K562 (cell line): Measurements from ENCODE around the gene WDR35. TPM values are rescaled to one million over a fixed set of nuclear protein-coding genes. Genes with fewer than 3 reads are reported as not detected.

Source experiments
- CTCF ChIP-seq, 3 experiments: IDR thresholded peaks in 2 of 3; conservative IDR thresholded peaks in 1 of 3; 2 replicates each; pipeline ENCODE4 v1.5.1; 2011 to 2012; ENCODE audit warnings: low read length in 3 of 3, mild to moderate bottlenecking in 3 of 3, control low read depth in 2 of 3, improper control_type of control experiment in 1 of 3, inconsistent platforms in 1 of 3, low read depth in 1 of 3, mixed read lengths in 1 of 3, moderate library complexity in 1 of 3; ENCODE audit not compliant: insufficient read depth in 2 of 3
- NR3C1 ChIP-seq: sonication (generic); formaldehyde crosslinking; IDR thresholded peaks from 2 replicates; pipeline ENCODE4 v1.8.1; 2022; ENCODE audit warnings: missing genetic modification reagents
- RAD51 ChIP-seq: fragments of 450-650 bp; IDR thresholded peaks from 2 replicates; pipeline ENCODE4 v1.7.1; 2016; ENCODE audit warnings: low read depth, mild to moderate bottlenecking, borderline replicate concordance
- SIN3A ChIP-seq, 2 experiments: fragments of 150-350 bp in 1 of 2; IDR thresholded peaks; 2 replicates each; pipeline ENCODE4 v1.6.1; 2011 to 2016; ENCODE audit warnings: borderline replicate concordance in 2 of 2, low read depth in 2 of 2, low read length in 2 of 2, mild to moderate bottlenecking in 2 of 2, moderate library complexity in 2 of 2; ENCODE audit not compliant: control insufficient read depth in 1 of 2
- ZNF239 ChIP-seq: fragments of 250-450 bp; sonication (Bioruptor Pico); IDR thresholded peaks from 2 replicates; pipeline ENCODE4 v1.4.0; 2020; ENCODE audit warnings: mild to moderate bottlenecking
- polyA plus RNA-seq, 8 experiments: library from polyadenylated mRNA; depleted of rRNA in 4 of 8; stranded (reverse) in 5 of 8; unstranded in 3 of 8; fragments of >200 nt; fragmentation: Nextera tagmentation in 2 of 8; fragmentation: Illumina TruSeq in 1 of 8; extraction: Ambion mirVana in 2 of 8; extraction: Trizol in 1 of 8; gene quantifications; 2 replicates each; pipeline versions ENCODE4 v1.2.1 to v1.2.3, GENCODE V29; 2011 to 2014; ENCODE audit warnings: inconsistent platforms in 1 of 8, missing spikeins in 1 of 8
- total RNA-seq, 7 experiments: library from RNA; depleted of rRNA in 6 of 7; stranded (reverse); fragments of >200 nt in 6 of 7; fragmentation: Illumina TruSeq in 2 of 7; extraction: Trizol in 2 of 7; gene quantifications; 2 replicates each; pipeline versions ENCODE4 v1.2.1 to v1.2.3, GENCODE V29; 2011 to 2021; ENCODE audit warnings: low replicate concordance in 1 of 7
- TF ChIP-seq, protein P1 (sequence below): fragments of 450-650 bp; IDR thresholded peaks from one replicate; pipeline ENCODE4 v1.6.1; 2018; ENCODE audit warnings: mild to moderate bottlenecking, moderate library complexity; ENCODE audit not compliant: partially characterized antibody
- TF ChIP-seq, protein P2 (sequence below): sonication (generic); formaldehyde crosslinking; IDR thresholded peaks from 2 replicates; pipeline ENCODE4 v1.8.0; 2023; ENCODE audit warnings: missing genetic modification reagents, mild to moderate bottlenecking, borderline replicate concordance

The WDR35 gene
- total and polyA plus RNA-seq, 9 of the 15 experiments (the other 6 are each of a cell fraction or from before 2014, with no cell fraction given): 3.3 to 13.1 (median 8.0) TPM

DNA sequence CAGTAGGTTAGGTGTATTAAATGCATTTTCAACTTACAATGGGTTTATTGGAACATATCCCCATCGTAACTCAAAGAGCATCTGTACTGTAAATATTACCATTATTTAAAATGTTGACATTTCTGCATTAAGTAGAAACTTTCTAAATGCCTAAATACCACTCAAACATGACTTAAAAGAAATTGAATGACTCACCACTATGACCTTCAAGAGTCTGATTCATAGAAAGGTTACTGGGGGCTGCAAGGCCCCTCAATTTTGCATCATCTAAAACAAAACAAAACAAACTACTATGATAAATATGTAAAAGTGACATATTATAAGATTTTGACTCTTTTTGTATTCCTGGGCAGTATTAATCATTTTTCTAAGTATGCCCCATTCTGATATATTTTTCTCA lies 7.6 kb downstream of the WDR35 start (continued):
- TF ChIP-seq, protein P1, sequence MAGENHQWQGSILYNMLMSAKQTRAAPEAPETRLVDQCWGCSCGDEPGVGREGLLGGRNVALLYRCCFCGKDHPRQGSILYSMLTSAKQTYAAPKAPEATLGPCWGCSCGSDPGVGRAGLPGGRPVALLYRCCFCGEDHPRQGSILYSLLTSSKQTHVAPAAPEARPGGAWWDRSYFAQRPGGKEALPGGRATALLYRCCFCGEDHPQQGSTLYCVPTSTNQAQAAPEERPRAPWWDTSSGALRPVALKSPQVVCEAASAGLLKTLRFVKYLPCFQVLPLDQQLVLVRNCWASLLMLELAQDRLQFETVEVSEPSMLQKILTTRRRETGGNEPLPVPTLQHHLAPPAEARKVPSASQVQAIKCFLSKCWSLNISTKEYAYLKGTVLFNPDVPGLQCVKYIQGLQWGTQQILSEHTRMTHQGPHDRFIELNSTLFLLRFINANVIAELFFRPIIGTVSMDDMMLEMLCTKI: no peak
- TF ChIP-seq NR3C1 (CRISPR knock-in tag): no peak
- TF ChIP-seq CTCF (IDR thresholded peaks at IDR 0.05 in 2 of 3, conservative IDR thresholded peaks at IDR 0.05 in 1 of 3; ENCODE audit: insufficient read depth in 2 of 3, low read depth in 1 of 3, low read length in 3 of 3): no peak
- no peak for TF ChIP-seq RAD51
- TF ChIP-seq ZNF239 (CRISPR knock-in tag): no peak
- TF ChIP-seq, protein P2, sequence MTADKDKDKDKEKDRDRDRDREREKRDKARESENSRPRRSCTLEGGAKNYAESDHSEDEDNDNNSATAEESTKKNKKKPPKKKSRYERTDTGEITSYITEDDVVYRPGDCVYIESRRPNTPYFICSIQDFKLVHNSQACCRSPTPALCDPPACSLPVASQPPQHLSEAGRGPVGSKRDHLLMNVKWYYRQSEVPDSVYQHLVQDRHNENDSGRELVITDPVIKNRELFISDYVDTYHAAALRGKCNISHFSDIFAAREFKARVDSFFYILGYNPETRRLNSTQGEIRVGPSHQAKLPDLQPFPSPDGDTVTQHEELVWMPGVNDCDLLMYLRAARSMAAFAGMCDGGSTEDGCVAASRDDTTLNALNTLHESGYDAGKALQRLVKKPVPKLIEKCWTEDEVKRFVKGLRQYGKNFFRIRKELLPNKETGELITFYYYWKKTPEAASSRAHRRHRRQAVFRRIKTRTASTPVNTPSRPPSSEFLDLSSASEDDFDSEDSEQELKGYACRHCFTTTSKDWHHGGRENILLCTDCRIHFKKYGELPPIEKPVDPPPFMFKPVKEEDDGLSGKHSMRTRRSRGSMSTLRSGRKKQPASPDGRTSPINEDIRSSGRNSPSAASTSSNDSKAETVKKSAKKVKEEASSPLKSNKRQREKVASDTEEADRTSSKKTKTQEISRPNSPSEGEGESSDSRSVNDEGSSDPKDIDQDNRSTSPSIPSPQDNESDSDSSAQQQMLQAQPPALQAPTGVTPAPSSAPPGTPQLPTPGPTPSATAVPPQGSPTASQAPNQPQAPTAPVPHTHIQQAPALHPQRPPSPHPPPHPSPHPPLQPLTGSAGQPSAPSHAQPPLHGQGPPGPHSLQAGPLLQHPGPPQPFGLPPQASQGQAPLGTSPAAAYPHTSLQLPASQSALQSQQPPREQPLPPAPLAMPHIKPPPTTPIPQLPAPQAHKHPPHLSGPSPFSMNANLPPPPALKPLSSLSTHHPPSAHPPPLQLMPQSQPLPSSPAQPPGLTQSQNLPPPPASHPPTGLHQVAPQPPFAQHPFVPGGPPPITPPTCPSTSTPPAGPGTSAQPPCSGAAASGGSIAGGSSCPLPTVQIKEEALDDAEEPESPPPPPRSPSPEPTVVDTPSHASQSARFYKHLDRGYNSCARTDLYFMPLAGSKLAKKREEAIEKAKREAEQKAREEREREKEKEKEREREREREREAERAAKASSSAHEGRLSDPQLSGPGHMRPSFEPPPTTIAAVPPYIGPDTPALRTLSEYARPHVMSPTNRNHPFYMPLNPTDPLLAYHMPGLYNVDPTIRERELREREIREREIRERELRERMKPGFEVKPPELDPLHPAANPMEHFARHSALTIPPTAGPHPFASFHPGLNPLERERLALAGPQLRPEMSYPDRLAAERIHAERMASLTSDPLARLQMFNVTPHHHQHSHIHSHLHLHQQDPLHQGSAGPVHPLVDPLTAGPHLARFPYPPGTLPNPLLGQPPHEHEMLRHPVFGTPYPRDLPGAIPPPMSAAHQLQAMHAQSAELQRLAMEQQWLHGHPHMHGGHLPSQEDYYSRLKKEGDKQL: no peak
- TF ChIP-seq SIN3A (IDR thresholded peaks at IDR 0.05; ENCODE audit: borderline replicate concordance in 2 of 2, control insufficient read depth in 1 of 2, low read depth in 2 of 2, low read length in 2 of 2): no peak
